BLaER1 treated with 17β-estradiol and CSF1 and Interleukin-3, amounts not matched to agents 10 nM and 100 nM (cell line): ENCODE data around the gene AJUBA.
A peak's percentile ranks its signal among the peaks of the same experiment; 100 is the strongest.

ENCODE experiments used
- H3K27ac ChIP-seq, 11 experiments: shearing (Covaris generic); formaldehyde crosslinking; 2 replicates each; pipeline ENCODE4 v1.8.1; 2022
- H3K27me3 ChIP-seq, 11 experiments: shearing (Covaris generic); formaldehyde crosslinking; 2 replicates each; pipeline ENCODE4 v1.8.1; 2022
- H3K36me3 ChIP-seq, 11 experiments: shearing (Covaris generic); formaldehyde crosslinking; 2 replicates each; pipeline ENCODE4 v1.8.1; 2022
- H3K4me1 ChIP-seq, 10 experiments: shearing (Covaris generic); formaldehyde crosslinking; 2 replicates each; pipeline ENCODE4 v1.8.1; 2022
- H3K4me2 ChIP-seq, 11 experiments: shearing (Covaris generic); formaldehyde crosslinking; 2 replicates each; pipeline ENCODE4 v1.8.1; 2022
- H3K4me3 ChIP-seq, 10 experiments: shearing (Covaris generic); formaldehyde crosslinking; 2 replicates each; pipeline ENCODE4 v1.8.1; 2022
- H3K9ac ChIP-seq, 11 experiments: shearing (Covaris generic); formaldehyde crosslinking; 2 replicates each; pipeline ENCODE4 v1.8.1; 2022
- H3K9me3 ChIP-seq, 11 experiments: shearing (Covaris generic); formaldehyde crosslinking; replicated peaks in 1 of 11; 2 replicates each; pipeline ENCODE4 v1.8.1; 2022
- H4K20me1 ChIP-seq, 11 experiments: shearing (Covaris generic); formaldehyde crosslinking; 2 replicates each; pipeline ENCODE4 v1.8.1; 2022
- Cebpa-rat ChIP-seq, 11 experiments: shearing (Covaris generic); IDR thresholded peaks; 2 replicates each; pipeline ENCODE4 v1.8.1; 2022

The AJUBA gene

DNA sequence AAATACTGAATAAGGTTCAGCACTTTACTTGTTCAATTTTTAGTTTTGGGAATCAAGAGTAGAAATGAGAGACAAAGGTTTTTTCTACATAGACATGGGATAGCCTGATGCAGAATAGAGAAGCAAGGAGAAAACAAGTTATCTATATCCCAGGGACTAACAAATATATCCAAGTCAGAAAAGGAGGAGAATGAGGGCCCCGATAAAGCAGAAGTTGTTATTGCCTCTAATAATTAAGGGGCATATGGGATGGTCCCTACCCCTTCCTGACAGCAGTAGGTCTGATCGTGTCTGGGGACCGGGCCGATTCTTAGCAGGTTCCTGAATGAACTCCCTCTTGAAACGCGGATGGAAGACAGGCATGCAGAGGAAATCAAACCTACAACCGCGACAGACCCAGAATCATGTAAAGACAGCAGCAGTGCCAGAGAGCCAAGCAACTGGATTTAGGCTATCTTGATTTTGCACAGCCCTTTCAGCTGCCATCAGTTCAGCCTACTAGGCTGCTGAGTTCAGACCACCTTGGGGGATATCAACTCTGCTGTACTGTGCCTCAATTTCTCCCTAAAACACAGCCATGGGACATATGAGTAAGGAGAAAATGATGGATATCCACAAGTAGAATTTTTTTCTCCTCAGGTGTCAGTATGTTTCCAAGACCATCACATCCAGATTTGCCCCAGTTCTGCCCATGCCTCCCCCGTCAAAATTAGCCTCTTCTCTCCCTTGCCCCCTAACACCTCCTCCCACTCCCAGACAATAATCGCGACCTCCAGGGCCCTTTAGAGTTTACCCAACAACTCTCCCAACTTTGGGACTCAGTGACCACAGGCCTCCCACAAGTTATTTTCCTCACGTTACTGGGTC lies 53.9 kb downstream of the AJUBA start:
- TF ChIP-seq Cebpa-rat (IDR thresholded peaks at IDR 0.05), result no peak
- H4K20me1 ChIP-seq, result no peaks in the 10 kb centered on the region
- no peaks in the 10 kb centered on the region for H3K9me3 ChIP-seq
- H3K9ac ChIP-seq, result peak overlapping the region; percentile 88 to 97 (median 93)
- H3K4me2 ChIP-seq, result peak overlapping the region; percentile 85 to 97 (median 95)
- H3K36me3 ChIP-seq, result peaks cover 38 to 48% (median 43%) of the 10 kb centered on the region in 11 experiments
- H3K4me3 ChIP-seq, result peak overlapping the region; percentile 80 to 98 (median 90)
- peak overlapping the region; percentile 65 to 96 (median 93) for H3K27ac ChIP-seq
- H3K27me3 ChIP-seq, result no peaks in the 10 kb centered on the region
- peaks cover 35 to 55% (median 43%) of the 10 kb centered on the region in 10 experiments for H3K4me1 ChIP-seq

DNA sequence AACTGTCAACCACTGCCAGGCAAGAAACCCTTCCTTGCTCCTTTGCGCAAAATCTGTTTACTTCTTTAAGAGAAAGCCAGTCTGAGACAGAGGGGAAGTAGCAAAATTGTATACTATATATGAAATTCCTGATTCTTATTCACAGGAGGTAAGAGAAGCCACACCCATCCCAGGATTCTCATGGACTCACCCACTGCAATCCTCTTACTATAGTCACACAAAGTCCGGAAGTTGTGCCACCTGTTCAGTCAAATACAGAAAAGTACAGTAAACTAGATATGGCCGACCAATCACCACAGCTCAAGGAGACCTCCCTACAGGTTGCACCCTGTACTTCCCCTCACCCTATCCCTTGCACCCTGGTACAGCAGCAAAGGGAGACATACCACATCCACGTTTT lies 56.0 kb downstream of the AJUBA start:
- Histone ChIP-seq H4K20me1 (no peaks in the 10 kb centered on the region), H3K9ac (peak overlapping the region in 1 of 11 experiments; percentile 15; a peak in 1 of 22 replicates), H3K27ac (no peak overlapping the region), H3K9me3 (no peaks in the 10 kb centered on the region), H3K4me3 (no peak overlapping the region), H3K27me3 (no peaks in the 10 kb centered on the region), H3K4me2 (peak overlapping the region; percentile 3 to 97 (median 94); a peak in 15 of 22 replicates), H3K36me3 (peaks cover 51 to 68% (median 63%) of the 10 kb centered on the region in 11 experiments), H3K4me1 (peaks cover 45 to 67% (median 55%) of the 10 kb centered on the region in 10 experiments)
- no peak for TF ChIP-seq Cebpa-rat (IDR thresholded peaks at IDR 0.05)

DNA sequence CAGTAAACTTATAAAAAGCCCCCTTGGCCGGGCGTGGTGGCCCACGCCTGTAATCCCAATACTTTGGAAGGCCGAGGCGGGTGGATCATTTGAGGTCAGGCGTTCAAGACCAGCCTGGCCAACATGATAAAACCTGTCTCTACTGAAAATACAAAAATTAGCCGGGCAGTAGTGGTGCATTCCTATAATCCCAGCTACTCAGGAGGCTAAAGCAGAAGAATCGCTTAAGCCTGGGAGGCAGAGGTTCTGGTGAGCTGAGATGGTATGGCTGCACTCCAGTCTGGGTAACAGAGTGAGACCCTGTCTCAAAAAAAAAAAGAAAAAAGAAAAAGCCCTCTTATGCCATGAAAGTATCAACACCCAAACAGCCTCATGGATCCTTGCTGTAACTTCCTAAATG lies 56.8 kb downstream of the AJUBA start:
- Histone ChIP-seq H3K27me3 (no peaks in the 10 kb centered on the region), H4K20me1 (no peaks in the 10 kb centered on the region), H3K4me3 (no peak overlapping the region), H3K4me2 (peak overlapping the region in 2 of 11 experiments; percentile 14 to 88; a peak in 2 of 22 replicates), H3K9me3 (no peaks in the 10 kb centered on the region), H3K4me1 (peaks cover 45 to 65% (median 55%) of the 10 kb centered on the region in 10 experiments), H3K27ac (no peak overlapping the region), H3K36me3 (peaks cover 59 to 76% (median 71%) of the 10 kb centered on the region in 11 experiments), H3K9ac (no peak overlapping the region)
- no peak for TF ChIP-seq Cebpa-rat (IDR thresholded peaks at IDR 0.05)

DNA sequence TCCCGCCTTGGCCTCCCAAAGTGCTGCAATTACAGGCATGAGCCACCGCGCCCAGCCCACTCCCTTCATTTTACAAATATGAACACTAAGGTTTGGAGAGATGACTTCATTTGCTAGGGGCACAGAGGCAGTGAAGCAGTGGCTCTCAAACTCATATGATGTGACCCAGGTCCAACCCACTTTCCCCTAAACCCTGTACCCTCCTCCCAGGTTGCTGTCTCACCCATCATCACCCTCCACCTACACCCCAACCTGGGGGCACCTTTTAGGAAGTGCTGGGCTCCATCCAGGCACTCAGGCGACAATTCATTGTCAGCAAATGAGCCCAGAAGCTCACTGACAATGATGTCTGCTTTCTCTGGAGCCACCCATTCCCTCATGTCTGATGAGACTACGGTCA lies 58.6 kb downstream of the AJUBA start:
- no peak for TF ChIP-seq Cebpa-rat (IDR thresholded peaks at IDR 0.05)
- Histone ChIP-seq H3K36me3 (peaks cover 64 to 85% (median 78%) of the 10 kb centered on the region in 11 experiments), H3K4me2 (peak overlapping the region in 6 of 11 experiments; percentile 17 to 40 (median 25); a peak in 5 of 22 replicates)

DNA sequence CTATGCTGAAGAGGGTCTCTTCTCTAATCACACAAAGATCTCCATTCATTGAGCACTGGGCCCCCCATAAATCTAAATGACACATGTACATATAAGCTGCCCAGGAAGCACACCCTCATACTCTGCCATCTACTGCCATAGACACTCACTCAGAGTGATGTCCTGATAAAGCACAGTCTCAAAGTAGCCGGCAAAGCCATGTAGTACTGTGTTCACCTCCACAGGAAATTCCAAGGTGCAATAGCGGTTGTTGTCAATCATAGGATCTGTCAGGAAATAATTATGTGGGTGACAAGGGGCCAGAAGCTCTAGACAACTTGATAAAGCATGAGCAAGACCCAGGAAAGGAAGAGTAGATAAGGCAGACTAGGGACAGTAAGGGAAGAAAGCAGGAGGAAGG lies 60.1 kb downstream of the AJUBA start:
- Histone ChIP-seq H3K36me3 (peaks cover 62 to 81% (median 75%) of the 10 kb centered on the region in 11 experiments), H3K9ac (no peak overlapping the region), H3K4me1 (peaks cover 44 to 68% (median 55%) of the 10 kb centered on the region in 10 experiments), H3K27me3 (no peaks in the 10 kb centered on the region), H3K9me3 (no peaks in the 10 kb centered on the region), H3K27ac (no peak overlapping the region), H3K4me3 (no peak overlapping the region), H3K4me2 (peak overlapping the region in 7 of 11 experiments; percentile 4 to 58 (median 36); a peak in 9 of 22 replicates), H4K20me1 (no peaks in the 10 kb centered on the region)
- no peak for TF ChIP-seq Cebpa-rat (IDR thresholded peaks at IDR 0.05)

More for the DNA sequence above, 58.6 kb downstream of the AJUBA start:
- no peaks in the 10 kb centered on the region for H4K20me1 ChIP-seq
- H3K4me1 ChIP-seq, result peaks cover 49 to 74% (median 61%) of the 10 kb centered on the region in 10 experiments
- H3K27ac ChIP-seq, result no peak overlapping the region
- no peak overlapping the region for H3K4me3 ChIP-seq
- no peaks in the 10 kb centered on the region for H3K27me3 ChIP-seq
- H3K9me3 ChIP-seq, result no peaks in the 10 kb centered on the region
- no peak overlapping the region for H3K9ac ChIP-seq
